Liver (tissue), 9 donors: ENCODE data around the gene ADAMTS16. TPM values are rescaled to one million over a fixed set of nuclear protein-coding genes. Genes with fewer than 3 reads are reported as not detected.

Experiments
- DNase-seq: peaks from one replicate; pipeline ENCODE4 v3.0.0-alpha.2; 2017; ENCODE audit warnings: low spot score
- H3K27ac ChIP-seq, 2 donors: one replicate each; pipeline ENCODE4 v1.7.0; 2013; ENCODE audit warnings: inconsistent platforms in 2 of 2, low read length in 2 of 2, control low read depth in 1 of 2, low read depth in 1 of 2, mild to moderate bottlenecking in 1 of 2
- H3K27me3 ChIP-seq, 4 donors: one replicate each; pipeline versions ENCODE4 v1.6.1 to v1.7.0; 2013; ENCODE audit warnings: low read length in 3 of 4, inconsistent platforms in 1 of 4, mild to moderate bottlenecking in 1 of 4, moderate library complexity in 1 of 4; ENCODE audit not compliant: control insufficient read depth in 4 of 4, insufficient read depth in 4 of 4
- H3K36me3 ChIP-seq, 4 donors: one replicate each; pipeline versions ENCODE4 v1.6.1 to v1.7.0; 2013; ENCODE audit warnings: low read length in 3 of 4, mild to moderate bottlenecking in 3 of 4, low read depth in 1 of 4, moderate library complexity in 1 of 4; ENCODE audit not compliant: control insufficient read depth in 4 of 4, insufficient read depth in 3 of 4
- H3K4me1 ChIP-seq, 4 donors: one replicate each; pipeline versions ENCODE4 v1.6.1 to v1.7.0; 2013; ENCODE audit warnings: low read length in 3 of 4, mild to moderate bottlenecking in 3 of 4, moderate library complexity in 1 of 4; ENCODE audit not compliant: control insufficient read depth in 4 of 4, insufficient read depth in 4 of 4
- H3K4me3 ChIP-seq, 3 donors: one replicate each; pipeline versions ENCODE4 v1.6.1 to v1.7.0; 2013; ENCODE audit warnings: low read length in 3 of 3, control low read depth in 1 of 3, low read depth in 1 of 3, mild to moderate bottlenecking in 1 of 3
- H3K9ac ChIP-seq, 2 donors: one replicate each; pipeline ENCODE4 v1.7.0; 2013; ENCODE audit warnings: low read length in 2 of 2, mild to moderate bottlenecking in 2 of 2, moderate library complexity in 2 of 2, control low read depth in 1 of 2, low read depth in 1 of 2
- H3K9me3 ChIP-seq, 4 donors: one replicate each; pipeline versions ENCODE4 v1.6.1 to v1.7.0; 2013; ENCODE audit warnings: low read length in 3 of 4; ENCODE audit not compliant: control insufficient read depth in 4 of 4
- CTCF ChIP-seq: fragments of 150-350 bp; IDR thresholded peaks from 2 replicates; pipeline ENCODE4 v1.5.1; 2017; ENCODE audit warnings: improper control_type of control experiment, low read depth, low read length; ENCODE audit not compliant: missing input control
- EGR1 ChIP-seq, 2 donors: IDR thresholded peaks; 2 replicates each; pipeline ENCODE4 v1.6.1; 2016 to 2018; ENCODE audit warnings: antibody characterized with exemption in 2 of 2, low read depth in 2 of 2
- FOXA2 ChIP-seq: IDR thresholded peaks from 2 replicates; pipeline ENCODE4 v1.6.1; 2016; ENCODE audit warnings: antibody characterized with exemption
- GABPA ChIP-seq, 2 donors: IDR thresholded peaks in 1 of 2; conservative IDR thresholded peaks in 1 of 2; 2 replicates each; pipeline ENCODE4 v1.6.1; 2016; ENCODE audit warnings: antibody characterized with exemption in 2 of 2, mild to moderate bottlenecking in 1 of 2, moderate library complexity in 1 of 2
- HNF4A ChIP-seq, 2 donors: conservative IDR thresholded peaks; 2 replicates each; pipeline ENCODE4 v1.6.1; 2016; ENCODE audit warnings: antibody characterized with exemption in 2 of 2, mild to moderate bottlenecking in 2 of 2
- JUND ChIP-seq, 2 donors: IDR thresholded peaks; 2 replicates each; pipeline ENCODE4 v1.6.1; 2016; ENCODE audit warnings: antibody characterized with exemption in 2 of 2
- MAX ChIP-seq: IDR thresholded peaks from 2 replicates; pipeline ENCODE4 v1.6.1; 2016; ENCODE audit warnings: antibody characterized with exemption
- NR2F2 ChIP-seq: IDR thresholded peaks from 2 replicates; pipeline ENCODE4 v1.6.1; 2016; ENCODE audit warnings: antibody characterized with exemption
- RAD21 ChIP-seq, 2 donors: IDR thresholded peaks; 2 replicates each; pipeline ENCODE4 v1.6.1; 2016; ENCODE audit warnings: antibody characterized with exemption in 2 of 2, mild to moderate bottlenecking in 2 of 2
- REST ChIP-seq: IDR thresholded peaks from 2 replicates; pipeline ENCODE4 v1.6.1; 2016; ENCODE audit warnings: antibody characterized with exemption, mild to moderate bottlenecking
- RXRA ChIP-seq, 2 donors: IDR thresholded peaks; 2 replicates each; pipeline ENCODE4 v1.6.1; 2017 to 2018; ENCODE audit warnings: antibody characterized with exemption in 2 of 2, mild to moderate bottlenecking in 1 of 2
- SP1 ChIP-seq: IDR thresholded peaks from 2 replicates; pipeline ENCODE4 v1.6.1; 2018; ENCODE audit warnings: antibody characterized with exemption, mild to moderate bottlenecking
- TAF1 ChIP-seq: conservative IDR thresholded peaks from 2 replicates; pipeline ENCODE4 v1.6.1; 2016; ENCODE audit warnings: antibody characterized with exemption, mild to moderate bottlenecking
- YY1 ChIP-seq: IDR thresholded peaks from 2 replicates; pipeline ENCODE4 v1.6.1; 2016; ENCODE audit warnings: antibody characterized with exemption, mild to moderate bottlenecking
- ZBTB33 ChIP-seq: IDR thresholded peaks from 2 replicates; pipeline ENCODE4 v1.6.1; 2016; ENCODE audit warnings: antibody characterized with exemption
- WGBS: extraction: QIAGEN DNeasy Blood & Tissue Kit; methylation state at CpG from one replicate; pipeline ENCODE4 v1.1.7; 2013; 5-methylcytosine and 5-hydroxymethylcytosine counted together
- polyA plus RNA-seq, 2 donors: library from polyadenylated mRNA; stranded (reverse) in 1 of 2; unstranded in 1 of 2; fragments of 200-250 nt in 1 of 2; fragments of >200 nt in 1 of 2; fragmentation: Nextera tagmentation in 1 of 2; extraction: Ambion mirVana in 1 of 2; gene quantifications; one replicate each; pipeline versions ENCODE4 v1.2.1 to v1.2.3, GENCODE V29; 2013 to 2015
- total RNA-seq, 2 donors: library from RNA; depleted of rRNA; stranded (reverse); fragments of >200 nt; gene quantifications; one replicate each; pipeline ENCODE4 v1.2.3, GENCODE V29; 2014
- TF ChIP-seq, protein P1 (sequence below): IDR thresholded peaks from 2 replicates; pipeline ENCODE4 v1.6.1; 2016; ENCODE audit warnings: antibody characterized with exemption
- donor health status: healthy.
- donor health status: healthy.
- donor health status: healthy.
- donor health status: healthy.
- donor health status: healthy.

Gene ADAMTS16
- total and polyA plus RNA-seq, 4 donors: under 0.01 to 0.84 TPM; not detected in 2

DNA sequence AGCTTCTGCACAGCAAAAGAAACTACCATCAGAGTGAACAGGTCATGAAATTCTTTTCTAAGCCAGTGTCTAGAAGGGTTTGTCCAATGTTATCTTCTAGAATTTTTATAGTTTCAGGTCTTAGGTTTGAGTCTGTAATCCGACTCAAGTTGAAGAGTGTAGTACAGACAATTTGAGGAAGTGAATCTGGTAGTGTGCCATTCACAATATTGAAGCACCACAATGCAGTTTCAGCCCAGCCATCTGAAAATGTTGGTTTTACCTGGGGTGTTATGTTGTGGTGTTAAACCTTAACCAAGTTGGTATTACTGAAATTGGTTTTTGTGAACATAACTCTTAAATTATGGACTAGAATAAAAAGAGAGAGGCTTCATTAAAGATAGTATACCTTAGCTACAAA is 77.2 kb downstream of the ADAMTS16 start:
- H3K9ac ChIP-seq: no peak overlapping the region
- H3K36me3 ChIP-seq: no peaks in the 10 kb centered on the region
- no peaks in the 10 kb centered on the region for H3K9me3 ChIP-seq
- no peak for TF ChIP-seq NR2F2
- no peak for TF ChIP-seq TAF1
- TF ChIP-seq RXRA (IDR thresholded peaks at IDR 0.05): no peak
- TF ChIP-seq HNF4A (conservative IDR thresholded peaks at IDR 0.05): no peak
- TF ChIP-seq, protein P1, sequence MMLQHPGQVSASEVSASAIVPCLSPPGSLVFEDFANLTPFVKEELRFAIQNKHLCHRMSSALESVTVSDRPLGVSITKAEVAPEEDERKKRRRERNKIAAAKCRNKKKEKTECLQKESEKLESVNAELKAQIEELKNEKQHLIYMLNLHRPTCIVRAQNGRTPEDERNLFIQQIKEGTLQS: no peak
- no peak for TF ChIP-seq ZBTB33
- no peak for TF ChIP-seq EGR1 (IDR thresholded peaks at IDR 0.05; ENCODE audit: low read depth in 2 of 2)
- TF ChIP-seq REST: no peak
- TF ChIP-seq YY1: no peak
- TF ChIP-seq MAX: no peak
- no peak for TF ChIP-seq CTCF
- no peak for TF ChIP-seq RAD21 (IDR thresholded peaks at IDR 0.05)
- TF ChIP-seq SP1: no peak
- TF ChIP-seq JUND (IDR thresholded peaks at IDR 0.05): no peak
- TF ChIP-seq FOXA2: no peak
- TF ChIP-seq GABPA (IDR thresholded peaks at IDR 0.05 in 1 of 2, conservative IDR thresholded peaks at IDR 0.05 in 1 of 2): no peak
- H3K4me3 ChIP-seq: no peak overlapping the region
- no peak for DNase-seq
- H3K27me3 ChIP-seq: no peaks in the 10 kb centered on the region
- H3K27ac ChIP-seq: no peak overlapping the region
- no peaks in the 10 kb centered on the region for H3K4me1 ChIP-seq
- WGBS: 80% methylated on average over 1 of the region's 1 CpG

- no peaks in the 10 kb centered on the region for H3K4me1 ChIP-seq
- WGBS: 91% methylated on average over 5 of the region's 5 CpGs
- DNase-seq: no peak
Observed at GRCh38 chr5:5218396-5218795, 78.3 kb downstream of the ADAMTS16 start.

More at GRCh38 chr5:5218396-5218795, 78.3 kb downstream of the ADAMTS16 start:
- Histone ChIP-seq H3K27ac (no peak overlapping the region), H3K4me3 (no peak overlapping the region), H3K9me3 (no peaks in the 10 kb centered on the region), H3K9ac (no peak overlapping the region), H3K27me3 (no peaks in the 10 kb centered on the region), H3K36me3 (no peaks in the 10 kb centered on the region)
- TF ChIP-seq FOXA2 (no peak), JUND (IDR thresholded peaks at IDR 0.05) (no peak), GABPA (IDR thresholded peaks at IDR 0.05 in 1 of 2, conservative IDR thresholded peaks at IDR 0.05 in 1 of 2) (no peak), EGR1 (IDR thresholded peaks at IDR 0.05; ENCODE audit: low read depth in 2 of 2) (no peak)
